Measurements from ENCODE around the gene HHIPL1.
A peak's percentile ranks its signal among the peaks of the same experiment; 100 is the strongest.

The HHIPL1 gene

GRCh38 chr14:99612071-99612737 is 32.7 kb upstream of the HHIPL1 start:
- no peak for DNase-seq

- DNase-seq: no peak
Measured at GRCh38 chr14:99612738-99613330, 32.1 kb upstream of the HHIPL1 start.

- no peak for DNase-seq
Measured at GRCh38 chr14:99615497-99616157, 29.3 kb upstream of the HHIPL1 start.

- no peak for DNase-seq
Measured at GRCh38 chr14:99616832-99617800, 27.8 kb upstream of the HHIPL1 start.

- DNase-seq: no peak
Measured at GRCh38 chr14:99619835-99620834, 24.8 kb upstream of the HHIPL1 start.

- no peak for DNase-seq
Measured at GRCh38 chr14:99621948-99622347, 23.0 kb upstream of the HHIPL1 start.

GRCh38 chr14:99624024-99624423 is 20.9 kb upstream of the HHIPL1 start:
- DNase-seq: no peak

- no peak for DNase-seq
Measured at GRCh38 chr14:99624971-99625370, 20.0 kb upstream of the HHIPL1 start.

- DNase-seq: no peak
Measured at GRCh38 chr14:99625476-99625875, 19.5 kb upstream of the HHIPL1 start.

- DNase-seq: no peak
Measured at GRCh38 chr14:99626041-99626648, 18.8 kb upstream of the HHIPL1 start.

GRCh38 chr14:99627100-99627499 is 17.8 kb upstream of the HHIPL1 start:
- DNase-seq: no peak

GRCh38 chr14:99627510-99628381 is 17.2 kb upstream of the HHIPL1 start:
- no peak for DNase-seq

GRCh38 chr14:99628887-99629618 is 15.9 kb upstream of the HHIPL1 start:
- DNase-seq: peak; percentile 71

- no peak for DNase-seq
Measured at GRCh38 chr14:99630202-99630601, 14.7 kb upstream of the HHIPL1 start.

GRCh38 chr14:99632410-99633035 is 12.4 kb upstream of the HHIPL1 start:
- DNase-seq: no peak

- no peak for DNase-seq
Measured at GRCh38 chr14:99633141-99633540, 11.8 kb upstream of the HHIPL1 start.

- no peak for DNase-seq
Measured at GRCh38 chr14:99633918-99634317, 11.0 kb upstream of the HHIPL1 start.

GRCh38 chr14:99634443-99634842 is 10.5 kb upstream of the HHIPL1 start:
- no peak for DNase-seq

- DNase-seq: no peak
Measured at GRCh38 chr14:99635116-99635515, 9.8 kb upstream of the HHIPL1 start.

Measured in activated CD4-positive, alpha-beta T cell treated with anti-CD3 and anti-CD28 coated beads, Interleukin-10, Interleukin-2, amounts not matched to agents 100 ng/mL and 50 ng/mL, durations not matched to agents 16 hours and 8 hours (primary cell).